ENCODE measurements around the gene HTR5A. TPM values are rescaled to one million over a fixed set of nuclear protein-coding genes. Genes with fewer than 3 reads are reported as not detected.

HTR5A gene
- total RNA-seq, 2 experiments from 2014 or later = not detected

Other genes starting within 250 kb of the HTR5A start
- gene PAXIP1, start 67.2 kb upstream of the HTR5A start, total RNA-seq = 10 to 100 TPM; 28.1 to 30.0 TPM
- gene INSIG1, start 227.6 kb downstream of the HTR5A start, total RNA-seq = 10 to 100 TPM; 52.5 to 53.4 TPM

Measured in activated naive CD8-positive, alpha-beta T cell treated with anti-CD3 and anti-CD28 coated beads for 36 hours (primary cell).